Activated T-helper 1 cell treated with Interleukin-2 at 50 U/mL for 16 hours (primary cell): ENCODE measurements around the gene COL27A1.
"Not testable (repeated sequence)": the region's sequence is repeated elsewhere in the genome, so short reads cannot be mapped to it uniquely, and the experiment has no call there.

Source experiments
- DNase-seq: peaks from one replicate; pipeline ENCODE4 v3.0.0-alpha.2; 2020; ENCODE audit warnings: low read depth

COL27A1 gene

DNA sequence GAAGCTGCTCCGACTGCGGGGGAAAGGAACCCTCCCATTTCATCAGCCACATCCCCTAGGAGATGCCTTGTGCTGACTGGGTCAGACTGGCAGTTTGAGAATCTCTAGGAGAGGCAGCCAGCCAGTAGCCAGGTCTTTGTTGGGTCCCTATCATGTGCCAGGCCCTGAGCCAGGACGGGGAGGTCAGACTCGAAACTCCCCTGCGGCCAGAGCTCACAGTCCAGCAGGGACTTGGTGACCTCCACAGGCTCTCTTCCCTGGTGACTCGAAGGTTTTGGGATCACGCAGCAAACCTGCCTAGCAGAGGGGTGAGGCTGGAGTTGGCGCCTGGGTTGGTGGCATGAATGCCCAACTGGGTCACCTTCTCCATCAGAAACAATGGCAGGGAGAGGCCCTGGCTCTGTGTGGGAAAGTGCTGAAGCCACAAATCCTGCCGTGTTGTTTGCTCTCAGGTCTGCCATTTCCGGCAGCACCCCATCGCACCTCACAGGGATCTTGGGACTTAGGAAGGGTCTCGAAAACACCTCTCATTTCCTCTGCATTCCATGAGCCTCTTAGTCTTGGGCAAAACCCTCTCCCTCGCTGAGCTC lies 153.1 kb downstream of the COL27A1 start:
- DNase-seq = no peak

DNA sequence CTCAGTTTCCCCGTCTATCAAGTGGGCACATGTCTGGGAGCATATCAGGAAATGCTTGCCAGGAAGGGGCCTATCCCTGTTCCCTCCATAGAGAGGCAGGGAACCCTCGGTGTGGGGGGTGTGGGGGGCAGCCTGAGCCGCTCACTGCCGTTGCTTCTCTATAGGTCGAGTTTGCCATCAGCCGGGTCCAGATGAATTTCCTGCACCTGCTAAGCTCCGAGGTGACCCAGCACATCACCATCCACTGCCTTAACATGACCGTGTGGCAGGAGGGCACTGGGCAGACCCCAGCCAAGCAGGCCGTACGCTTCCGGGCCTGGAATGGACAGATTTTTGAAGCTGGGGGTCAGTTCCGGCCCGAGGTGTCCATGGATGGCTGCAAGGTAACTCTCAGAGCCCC lies 153.8 kb downstream of the COL27A1 start:
- DNase-seq = no peak

DNA sequence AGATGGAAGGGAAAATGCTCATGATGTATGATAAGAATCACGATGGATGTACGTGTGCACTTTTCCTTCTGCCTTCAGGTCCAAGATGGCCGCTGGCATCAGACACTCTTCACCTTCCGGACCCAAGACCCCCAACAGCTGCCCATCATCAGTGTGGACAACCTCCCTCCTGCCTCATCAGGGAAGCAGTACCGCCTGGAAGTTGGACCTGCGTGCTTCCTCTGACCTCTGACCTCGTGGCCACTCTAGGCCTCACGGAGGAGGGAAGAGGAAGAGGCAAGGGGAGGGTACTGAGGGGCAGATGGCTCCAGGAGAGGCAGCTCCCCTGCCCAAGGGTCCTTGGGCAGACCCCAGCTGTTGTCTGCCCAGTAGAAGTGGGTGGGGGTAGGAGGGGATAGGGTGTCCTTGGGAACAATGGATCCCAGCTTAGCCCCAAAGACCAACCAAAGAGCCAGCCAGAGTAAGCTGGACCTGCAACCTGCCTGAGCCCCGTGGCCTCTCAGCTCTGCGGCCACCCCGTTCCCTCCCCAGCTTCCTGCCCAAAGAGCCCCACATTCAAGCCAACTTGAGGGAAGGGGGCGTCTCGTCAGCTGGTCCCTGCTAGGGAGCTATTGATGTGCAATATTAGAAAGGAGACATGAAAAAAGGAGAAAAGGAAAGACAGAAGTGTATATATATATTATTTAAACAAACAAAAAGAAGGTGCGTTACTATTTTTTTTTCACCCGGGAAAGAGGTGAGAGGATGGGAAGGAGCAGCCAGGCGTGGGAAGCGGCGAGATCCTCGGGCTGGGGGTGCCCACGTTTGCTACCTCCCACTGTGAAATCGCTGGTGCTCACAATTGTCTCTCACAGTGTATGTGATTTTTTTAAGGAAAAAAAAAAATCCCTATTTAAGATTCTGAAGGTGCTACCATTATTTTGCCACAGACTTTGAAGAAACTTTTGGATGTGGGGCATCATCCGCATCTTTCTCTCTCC lies 155.4 kb downstream of the COL27A1 start:
- DNase-seq = no peak

DNA sequence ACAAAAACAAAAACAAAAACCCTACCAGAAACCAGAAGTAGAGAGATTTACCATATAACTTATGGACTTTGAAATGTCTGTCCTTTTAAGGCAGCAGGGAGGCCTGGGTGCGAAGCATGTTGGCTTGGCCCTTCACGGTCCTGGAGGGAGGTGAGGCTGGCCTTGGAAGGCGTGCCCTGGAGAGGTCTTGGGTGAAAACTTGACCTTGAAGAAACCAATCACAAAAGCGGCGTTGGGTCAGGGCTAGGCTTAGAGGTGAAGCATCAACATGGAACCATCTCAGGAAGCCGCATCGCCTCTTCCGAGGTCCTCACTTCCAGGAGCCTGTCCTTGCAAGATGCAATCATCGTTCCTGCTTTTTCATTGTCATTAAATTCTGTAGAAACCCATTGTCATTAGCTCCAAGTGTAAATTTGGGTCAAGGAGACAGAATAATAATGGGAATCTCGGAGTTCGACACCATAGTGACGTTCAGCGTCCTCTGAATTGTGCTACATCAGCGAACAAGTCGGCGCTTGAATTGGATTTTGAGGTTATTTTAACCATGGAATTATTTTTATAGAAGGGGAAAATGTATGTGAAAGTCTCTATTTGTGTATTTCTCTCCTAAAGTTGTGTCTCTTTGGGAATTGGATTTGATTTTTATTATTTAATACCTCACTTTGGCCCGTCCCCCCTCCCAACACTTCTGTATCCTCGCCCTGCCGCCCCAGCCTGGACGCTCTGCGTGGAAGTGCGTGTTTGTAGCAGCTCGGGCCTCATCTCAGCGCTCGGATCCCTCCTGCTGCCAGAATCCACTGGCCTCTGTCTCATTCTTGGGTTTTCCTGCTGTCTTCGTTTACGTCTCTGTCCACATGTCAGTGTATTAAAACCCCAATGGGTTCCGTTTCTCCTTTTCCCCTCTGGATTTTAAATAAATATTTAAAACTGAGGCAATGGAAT lies 156.5 kb downstream of the COL27A1 start:
- no peak for DNase-seq

DNA sequence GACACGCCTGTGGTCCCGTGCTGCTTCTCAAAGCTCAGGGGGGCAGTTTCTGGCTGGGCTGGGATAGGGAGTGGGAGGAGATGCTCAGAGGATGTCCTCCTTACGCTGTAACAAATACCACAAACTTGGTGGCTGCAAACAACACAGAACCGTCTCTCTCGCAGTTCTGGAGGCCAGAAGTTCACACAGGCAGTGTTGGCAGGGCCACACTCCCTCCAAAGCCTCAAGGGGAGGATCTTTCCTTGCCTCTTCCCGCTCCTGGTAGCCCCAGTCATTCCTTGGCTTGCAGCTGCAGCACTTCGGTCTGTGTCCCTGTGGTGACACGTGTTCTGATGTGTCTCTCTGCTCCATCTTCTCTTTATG lies 157.2 kb downstream of the COL27A1 start:
- no peak for DNase-seq

DNA sequence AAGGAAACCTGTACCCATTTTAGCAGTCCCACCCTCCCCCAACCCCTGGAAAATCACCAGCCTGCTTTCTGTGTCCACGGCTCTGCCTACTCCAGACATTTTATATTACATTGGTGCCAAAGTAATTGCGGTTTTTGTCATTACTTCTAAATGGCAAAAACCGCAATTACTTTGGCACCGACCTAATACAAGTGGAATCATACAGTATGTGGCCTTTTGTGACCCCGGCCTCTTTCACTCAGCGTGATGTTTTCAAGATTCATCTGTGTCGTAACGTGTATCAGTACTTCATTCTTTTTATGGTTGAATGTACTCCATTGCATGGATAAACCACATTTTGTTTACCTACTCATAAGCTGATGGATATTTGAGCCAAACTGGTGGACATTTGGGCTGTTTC lies 157.8 kb downstream of the COL27A1 start:
- no peak for DNase-seq

DNA sequence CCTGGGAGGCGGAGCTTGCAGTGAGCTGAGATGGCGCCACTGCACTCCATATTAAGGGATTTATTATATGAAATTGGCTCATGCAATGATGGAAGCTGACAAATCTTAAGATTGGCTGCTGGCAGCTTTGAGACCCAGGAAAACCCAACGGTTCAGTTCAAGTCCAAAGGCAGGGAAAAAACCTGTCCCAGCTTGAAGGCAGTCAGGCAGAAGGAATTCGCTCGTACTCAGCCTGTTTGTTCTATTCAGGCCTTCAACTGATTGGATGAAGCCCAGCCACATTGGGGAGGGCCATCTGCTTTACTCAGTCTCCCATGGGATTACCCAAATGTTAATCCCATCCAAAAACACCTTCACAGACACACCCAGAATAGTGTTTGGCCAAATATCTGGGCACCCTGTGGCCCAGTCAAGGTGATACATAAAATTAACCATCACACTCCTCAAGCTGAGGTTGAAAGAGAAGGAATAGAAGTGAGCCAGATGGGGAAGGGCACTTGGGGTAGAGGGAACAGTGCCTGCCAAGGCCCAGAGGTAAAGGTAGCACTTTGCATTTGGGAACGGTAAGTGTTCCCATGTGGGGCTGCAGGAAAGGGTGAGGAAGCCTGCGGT lies 159.0 kb downstream of the COL27A1 start:
- DNase-seq = no peak

DNA sequence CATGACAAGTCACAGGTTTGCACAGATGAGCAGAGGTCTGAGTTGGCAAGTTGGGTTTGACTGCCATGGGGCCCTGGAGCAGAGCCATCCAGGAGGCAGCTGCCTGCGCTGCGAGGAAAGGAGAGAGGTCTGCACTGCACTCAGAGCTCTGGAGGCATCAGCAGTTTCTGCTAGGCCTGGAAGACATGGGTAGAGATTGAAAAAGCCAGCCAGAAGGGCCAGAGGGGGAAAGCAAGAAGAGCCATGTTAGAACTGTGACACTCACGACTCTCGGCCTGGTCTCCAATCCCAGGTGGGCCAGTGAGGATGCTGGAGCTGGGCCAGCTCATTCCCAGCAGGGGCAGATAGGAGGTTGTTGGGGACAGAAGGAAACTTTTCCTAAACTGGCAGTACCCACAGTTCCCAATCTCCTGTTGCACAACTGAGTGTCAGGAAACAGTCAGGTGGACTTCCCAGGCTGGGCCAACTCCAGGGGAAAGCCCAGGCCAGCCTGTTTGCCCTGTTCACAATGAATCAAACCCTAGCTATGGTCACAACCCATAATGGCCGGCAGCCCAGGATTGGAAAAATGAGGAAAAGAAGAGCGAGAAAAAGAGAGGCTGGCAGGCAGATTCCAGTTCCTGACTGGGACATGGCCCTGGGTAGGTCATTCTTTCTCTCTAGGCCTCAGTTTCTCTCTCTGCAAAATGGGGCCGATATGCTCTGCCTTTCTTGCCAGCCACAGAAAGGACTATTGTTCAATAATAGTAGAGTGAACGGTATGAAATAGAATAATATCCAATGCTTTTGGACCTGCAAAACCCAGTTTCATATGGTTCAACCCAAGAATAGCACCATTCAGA lies 159.8 kb downstream of the COL27A1 start:
- DNase-seq = no peak

DNA sequence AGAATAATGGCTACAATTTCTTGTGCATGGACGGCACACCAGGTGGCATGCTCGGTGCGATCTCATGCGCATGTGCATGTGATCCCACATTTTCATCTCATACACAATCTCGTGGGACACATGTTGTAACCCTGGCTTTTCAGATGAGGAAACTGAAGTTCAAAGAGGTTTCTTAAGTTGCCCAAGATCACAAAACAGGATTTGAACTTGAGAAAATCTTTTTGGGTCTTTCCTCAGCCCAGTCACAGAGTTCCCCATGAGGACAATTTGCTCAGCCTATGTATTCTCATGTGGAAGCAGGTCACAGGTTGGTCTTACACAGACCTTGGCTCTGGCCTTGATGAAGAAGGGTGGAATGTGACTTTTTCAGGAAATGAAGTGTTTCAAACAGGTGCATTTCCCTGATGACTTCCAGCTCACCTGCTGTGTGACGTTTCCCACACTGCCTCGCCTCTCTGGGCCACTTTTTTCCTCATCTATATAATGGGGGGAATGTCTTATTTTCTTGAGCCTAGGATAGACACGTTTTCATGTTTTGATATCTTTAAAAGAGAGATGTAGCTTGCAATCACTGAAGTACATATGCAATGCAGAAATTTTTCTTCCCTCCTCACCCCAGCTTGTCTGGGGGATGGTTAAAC lies 160.5 kb downstream of the COL27A1 start:
- no peak for DNase-seq

DNA sequence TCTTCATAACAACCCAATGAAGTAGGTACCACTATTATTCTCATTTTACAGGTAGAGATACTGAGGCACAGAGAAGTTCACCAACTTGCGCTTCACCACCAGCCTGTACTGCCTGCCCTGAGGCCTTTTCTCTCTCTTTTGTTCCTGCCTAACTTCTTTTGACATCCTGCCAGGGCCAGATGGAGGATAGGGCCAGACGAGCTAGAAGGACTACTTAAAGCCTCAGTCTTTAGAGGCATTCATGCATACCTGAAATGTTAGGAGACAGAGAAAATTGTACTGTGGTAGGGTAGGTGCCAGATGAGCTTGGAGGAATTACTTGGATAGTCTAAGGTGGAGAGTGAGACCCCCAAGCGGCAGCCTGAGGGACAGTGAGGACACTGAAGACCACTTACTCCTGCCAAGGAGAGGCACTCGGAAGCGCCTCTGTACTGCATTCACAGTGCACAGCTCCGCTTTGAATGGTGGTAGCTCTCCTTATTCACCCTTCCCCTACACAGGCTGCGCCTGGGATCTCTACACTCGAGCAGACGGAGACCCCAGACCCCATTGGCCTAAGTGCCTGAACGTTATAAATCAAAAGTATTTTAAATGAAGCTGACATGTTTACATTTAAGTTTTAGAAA lies 161.4 kb downstream of the COL27A1 start:
- DNase-seq = no peak

DNA sequence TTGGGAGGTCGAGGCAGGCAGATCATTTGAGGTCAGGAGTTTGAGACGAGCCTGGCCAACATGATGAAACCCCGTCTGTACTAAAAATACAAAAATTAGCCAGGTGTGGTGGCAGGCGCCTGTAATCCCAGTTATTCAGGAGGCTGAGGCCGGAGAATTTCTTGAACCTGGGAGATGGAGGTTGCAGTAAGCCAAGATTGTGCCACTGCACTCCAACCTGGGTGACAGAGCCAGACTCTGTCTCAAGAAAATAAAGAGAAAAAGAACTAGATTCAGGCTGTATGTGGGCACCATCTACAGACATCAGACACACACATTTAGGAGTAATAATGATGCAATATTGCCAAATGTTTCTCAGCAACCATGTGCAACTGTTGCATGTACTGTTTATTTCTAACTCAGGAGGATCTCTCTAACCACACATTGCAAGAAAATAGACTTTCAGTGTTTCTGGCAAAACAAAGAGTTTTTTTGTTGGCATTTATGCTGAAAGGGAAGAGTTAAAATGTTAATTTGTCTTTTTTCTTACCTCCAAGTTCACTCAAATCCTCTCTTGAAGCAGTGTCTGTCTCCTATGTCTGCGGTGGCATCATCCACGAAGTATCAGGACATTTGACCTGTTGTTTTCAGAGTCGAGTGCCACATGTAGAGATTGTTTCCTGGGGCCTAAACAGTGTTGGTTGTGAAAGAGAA lies 162.5 kb downstream of the COL27A1 start:
- DNase-seq = no peak

DNA sequence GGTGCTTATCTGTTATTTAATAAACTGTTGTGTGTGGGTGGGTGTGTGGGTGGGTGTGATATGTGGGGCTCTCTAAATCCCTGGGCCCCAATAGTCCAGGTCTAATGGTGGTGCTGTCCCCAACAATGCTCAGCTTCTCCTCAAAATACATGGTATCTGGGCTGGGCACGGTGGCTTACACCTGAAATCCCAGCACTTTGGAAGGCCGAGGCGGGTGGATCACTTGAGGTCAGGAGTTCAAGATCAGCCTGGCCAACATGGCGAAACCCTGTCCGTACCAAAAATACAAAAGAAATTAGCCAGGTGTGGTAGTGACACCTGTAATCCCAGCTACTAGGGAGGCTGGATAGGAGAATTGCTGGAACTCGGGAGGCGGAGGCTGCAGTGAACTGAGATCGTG lies 163.1 kb downstream of the COL27A1 start:
- DNase-seq = no peak

DNA sequence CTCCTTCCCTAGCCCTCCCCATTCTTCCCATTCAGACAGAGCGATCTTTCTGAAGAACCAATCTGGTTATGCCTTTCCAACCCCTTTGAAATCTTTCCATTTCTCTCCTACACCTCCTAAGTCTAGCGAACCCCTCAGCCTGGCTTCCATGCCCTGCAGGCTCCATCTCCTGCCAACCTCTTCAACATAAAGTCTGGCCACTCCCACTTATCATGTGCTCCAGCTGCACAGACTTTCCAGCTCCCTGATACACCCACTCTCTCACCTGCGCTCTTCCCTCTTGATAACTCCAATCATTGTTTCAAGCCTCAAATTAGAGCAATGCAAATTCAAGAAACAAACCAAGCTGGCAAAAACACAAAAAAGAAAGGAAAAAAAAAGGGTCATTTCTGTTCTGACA lies 163.8 kb downstream of the COL27A1 start:
- DNase-seq = no peak

DNA sequence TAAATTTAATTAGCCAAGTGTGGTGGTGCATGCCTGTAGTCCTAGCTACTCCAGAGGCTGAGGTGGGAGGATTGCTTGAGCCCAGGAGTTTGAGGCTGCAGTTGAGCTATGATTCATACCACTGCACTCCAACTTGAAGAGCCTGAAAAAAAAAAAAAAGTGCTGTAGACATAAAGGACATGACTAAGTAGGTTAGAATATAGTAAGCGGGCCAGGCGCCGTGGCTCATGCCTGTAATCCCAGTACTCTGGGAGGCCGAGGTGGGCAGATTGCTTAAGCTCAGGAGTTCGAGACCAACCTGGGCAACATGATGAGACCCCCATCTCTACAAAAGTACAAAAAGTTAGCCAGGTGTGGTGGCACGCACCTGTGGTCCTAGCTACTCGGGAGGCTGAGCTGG lies 165.4 kb downstream of the COL27A1 start:
- not testable (repeated sequence) for DNase-seq

DNA sequence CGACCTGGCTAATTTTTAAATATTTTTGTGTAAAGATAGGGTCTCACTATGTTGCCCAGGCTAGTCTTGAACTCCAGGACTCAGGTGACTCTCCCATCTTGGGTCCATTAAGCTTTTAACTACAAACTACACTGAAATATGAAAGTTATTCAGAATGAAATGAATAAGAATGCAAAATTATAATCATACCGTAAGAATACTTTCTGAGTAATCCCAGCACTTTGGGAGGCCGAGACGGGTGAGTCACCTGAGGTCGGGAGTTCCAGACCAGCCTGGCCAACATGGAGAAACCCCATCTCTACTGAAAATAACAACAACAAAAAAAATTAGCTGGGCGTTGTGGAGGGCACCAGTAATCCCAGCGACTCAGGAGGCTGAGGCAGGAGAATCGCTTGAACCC lies 166.4 kb downstream of the COL27A1 start:
- no peak for DNase-seq

DNA sequence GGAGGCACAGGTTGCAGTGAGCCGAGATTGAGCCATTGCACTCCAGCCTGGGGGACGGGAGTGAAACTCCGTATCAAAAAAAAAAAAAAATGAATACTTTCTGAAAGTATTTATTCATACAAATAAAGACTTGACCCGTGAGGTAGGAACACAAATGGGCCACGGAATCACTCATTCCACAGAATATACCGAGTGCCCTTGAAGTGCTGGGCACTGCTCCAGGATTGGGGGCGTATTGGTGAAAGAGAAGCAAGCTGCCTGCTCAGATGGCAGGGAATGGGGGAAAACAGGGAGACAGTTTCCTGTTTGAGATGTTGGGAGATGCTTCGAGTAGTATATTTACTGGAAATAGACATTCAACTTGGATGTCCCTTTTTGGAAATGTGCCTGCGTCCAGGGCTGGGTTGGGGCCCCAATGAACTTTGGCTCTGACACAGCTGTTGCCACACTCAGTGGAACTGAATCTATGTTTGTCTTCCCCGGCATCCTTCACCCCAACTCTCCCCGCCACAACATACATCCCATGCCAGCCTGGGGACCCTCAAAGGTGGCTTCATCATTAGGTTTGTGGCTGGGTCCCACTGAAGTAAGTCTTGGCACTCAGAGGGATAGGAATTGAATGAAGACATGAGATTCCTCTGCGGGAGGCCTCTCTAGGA lies 167.0 kb downstream of the COL27A1 start:
- DNase-seq = not testable (repeated sequence)

DNA sequence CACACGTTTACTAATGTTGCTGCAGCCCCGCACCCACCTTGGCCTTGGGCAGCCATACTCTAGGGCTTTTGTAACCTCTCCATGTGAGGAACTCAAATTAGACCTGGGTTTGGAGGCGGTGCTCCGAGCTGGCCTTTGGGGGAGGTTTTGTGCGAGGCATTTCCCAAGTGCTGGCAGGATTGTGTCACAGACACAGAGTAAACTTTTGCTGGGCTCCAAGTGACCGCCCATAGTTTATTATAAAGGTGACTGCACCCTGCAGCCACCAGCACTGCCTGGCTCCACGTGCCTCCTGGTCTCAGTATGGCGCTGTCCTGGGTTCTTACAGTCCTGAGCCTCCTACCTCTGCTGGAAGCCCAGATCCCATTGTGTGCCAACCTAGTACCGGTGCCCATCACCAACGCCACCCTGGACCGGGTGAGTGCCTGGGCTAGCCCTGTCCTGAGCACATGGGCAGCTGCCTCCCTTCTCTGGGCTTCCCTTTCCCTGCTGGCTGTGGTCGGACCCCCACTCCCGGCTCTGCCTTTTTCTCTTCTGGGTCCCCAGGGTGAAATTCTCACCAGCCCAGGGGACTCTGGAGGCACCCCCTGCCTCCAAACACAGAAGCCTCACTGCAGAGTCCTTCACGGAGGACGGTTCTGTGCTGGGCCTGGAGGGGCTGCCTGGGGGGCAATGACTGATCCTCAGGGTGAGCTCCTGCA lies 167.6 kb downstream of the COL27A1 start, which contains the start of gene ORM1:
Gene ORM1 (plus strand): TSS at position 268 of the 701 bp plus-strand sequence. CDS start 36 bp downstream, at position 304.
- not testable (repeated sequence) for DNase-seq

DNA sequence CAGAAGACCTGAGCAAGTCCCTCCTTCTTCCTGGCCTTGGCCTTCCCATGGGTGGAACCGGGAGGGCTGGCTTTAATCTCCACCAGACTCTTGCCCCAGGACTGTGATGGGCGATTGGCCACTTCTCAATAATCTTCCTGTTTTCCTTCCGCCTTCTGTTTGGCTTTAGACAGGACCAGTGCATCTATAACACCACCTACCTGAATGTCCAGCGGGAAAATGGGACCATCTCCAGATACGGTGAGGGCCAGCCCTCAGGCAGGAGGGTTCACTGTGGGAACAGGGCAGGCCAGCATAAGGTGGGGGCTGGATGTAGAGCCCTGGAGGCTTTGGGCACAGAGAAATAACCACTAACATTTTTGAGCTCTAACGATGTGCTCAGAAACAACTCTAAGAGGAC lies 168.5 kb downstream of the COL27A1 start:
- DNase-seq = not testable (repeated sequence)
